ENCODE data around the gene MAP3K12. TPM values are rescaled to one million over a fixed set of nuclear protein-coding genes. Genes with fewer than 3 reads are reported as not detected.
"Not testable (repeated sequence)": the region's sequence is repeated elsewhere in the genome, so short reads cannot be mapped to it uniquely, and the experiment has no call there.

Gene MAP3K12
- total RNA-seq, 1 donor from 2014 or later, result 37.0 TPM

DNA sequence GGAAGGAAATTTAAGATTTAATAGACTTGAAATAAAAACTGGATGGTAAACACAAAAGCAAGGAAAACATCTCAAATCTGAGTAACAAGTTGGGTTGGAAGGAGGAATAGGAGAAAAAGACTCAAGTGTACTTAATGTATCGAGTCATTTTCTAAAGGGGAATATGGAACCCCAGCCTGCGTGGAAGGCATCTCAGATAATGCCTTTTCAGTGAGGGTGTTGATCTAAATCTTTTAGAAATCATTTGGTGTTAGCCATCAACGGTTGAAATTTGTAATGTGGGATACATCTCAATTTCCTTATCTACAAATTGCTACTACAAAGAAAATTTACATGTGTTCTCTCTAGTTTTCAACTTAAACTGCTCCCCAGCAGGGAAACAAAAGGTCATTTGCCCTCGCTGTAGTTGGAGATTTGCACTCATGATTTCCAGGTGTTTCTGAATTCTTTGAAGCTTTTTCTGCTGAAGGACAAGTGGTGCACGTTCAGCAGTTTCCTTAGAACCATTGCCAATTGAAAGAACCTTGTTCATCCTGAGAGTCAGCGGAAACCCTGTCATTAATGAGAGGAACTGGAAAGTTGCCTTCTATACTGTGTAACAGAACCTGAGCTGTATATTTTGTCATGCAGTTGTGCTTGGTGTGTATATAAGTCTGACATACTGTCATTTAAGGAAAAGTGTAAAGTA is 45.2 kb downstream of the MAP3K12 start:
- Mint-ChIP-seq H3K9me3 (no peaks in the 10 kb centered on the region), H3K4me1 (peaks cover 23% of the 10 kb centered on the region), H3K36me3 (peaks cover 27% of the 10 kb centered on the region), H3K27me3 (ENCODE audit: low read depth) (no peaks in the 10 kb centered on the region), H3K4me3 (peak overlapping the region; percentile 93), H3K27ac (peak overlapping the region; percentile 76)
- TF ChIP-seq, protein P1, sequence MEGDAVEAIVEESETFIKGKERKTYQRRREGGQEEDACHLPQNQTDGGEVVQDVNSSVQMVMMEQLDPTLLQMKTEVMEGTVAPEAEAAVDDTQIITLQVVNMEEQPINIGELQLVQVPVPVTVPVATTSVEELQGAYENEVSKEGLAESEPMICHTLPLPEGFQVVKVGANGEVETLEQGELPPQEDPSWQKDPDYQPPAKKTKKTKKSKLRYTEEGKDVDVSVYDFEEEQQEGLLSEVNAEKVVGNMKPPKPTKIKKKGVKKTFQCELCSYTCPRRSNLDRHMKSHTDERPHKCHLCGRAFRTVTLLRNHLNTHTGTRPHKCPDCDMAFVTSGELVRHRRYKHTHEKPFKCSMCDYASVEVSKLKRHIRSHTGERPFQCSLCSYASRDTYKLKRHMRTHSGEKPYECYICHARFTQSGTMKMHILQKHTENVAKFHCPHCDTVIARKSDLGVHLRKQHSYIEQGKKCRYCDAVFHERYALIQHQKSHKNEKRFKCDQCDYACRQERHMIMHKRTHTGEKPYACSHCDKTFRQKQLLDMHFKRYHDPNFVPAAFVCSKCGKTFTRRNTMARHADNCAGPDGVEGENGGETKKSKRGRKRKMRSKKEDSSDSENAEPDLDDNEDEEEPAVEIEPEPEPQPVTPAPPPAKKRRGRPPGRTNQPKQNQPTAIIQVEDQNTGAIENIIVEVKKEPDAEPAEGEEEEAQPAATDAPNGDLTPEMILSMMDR (IDR thresholded peaks at IDR 0.05; ENCODE audit: unreplicated experiment), result no peak
- no peak for DNase-seq (ENCODE audit: low spot score in 2 of 2, unreplicated experiment in 2 of 2)

DNA sequence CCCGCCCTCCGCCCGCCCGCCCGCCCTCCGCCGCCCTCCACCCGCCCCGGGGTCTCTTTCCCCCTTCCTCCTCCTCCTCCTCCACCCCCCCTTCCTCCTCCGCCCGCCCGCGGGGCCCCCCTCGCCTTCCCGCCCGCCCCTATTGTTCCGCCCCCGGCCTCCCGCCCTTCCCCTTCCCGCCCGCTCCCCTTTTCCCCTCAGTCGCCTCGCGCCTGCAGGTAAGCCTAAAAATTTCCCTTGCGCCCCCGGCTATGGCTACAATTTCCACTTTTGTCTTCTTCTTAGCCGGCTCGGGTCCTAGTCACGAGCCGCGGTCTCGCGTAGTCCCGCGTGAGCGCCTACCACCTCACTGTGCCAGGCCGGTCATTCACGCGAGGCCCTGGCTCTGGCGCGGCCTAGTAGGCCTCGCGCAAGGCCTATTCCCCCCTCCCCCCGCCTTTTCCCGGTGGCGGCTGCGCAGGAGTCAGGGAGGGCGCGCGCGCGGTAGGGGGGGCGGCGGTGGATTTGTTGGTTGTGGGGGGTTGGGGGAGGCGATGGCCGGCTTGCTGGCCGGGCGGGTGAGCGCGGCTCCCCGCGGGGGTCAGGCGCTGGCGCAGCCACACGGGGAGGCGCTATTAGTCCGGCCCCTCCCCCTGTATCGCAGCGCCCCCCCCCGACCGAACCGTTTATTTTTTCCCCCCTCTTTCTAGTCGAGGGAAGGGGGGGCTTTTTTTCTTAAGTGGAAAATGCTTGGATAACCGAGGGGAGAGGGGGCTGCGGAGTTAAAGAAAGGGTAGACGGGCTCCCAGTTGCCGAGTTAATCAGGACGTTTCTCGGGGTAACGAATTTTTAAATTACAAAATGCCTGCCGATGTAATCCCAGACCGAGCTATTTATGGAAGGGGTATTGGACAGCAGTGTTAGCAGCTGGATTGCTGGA is 46.8 kb downstream of the MAP3K12 start:
- Mint-ChIP-seq H3K36me3 (peaks cover 32% of the 10 kb centered on the region), H3K9me3 (no peaks in the 10 kb centered on the region), H3K4me3 (peak overlapping the region; percentile 93), H3K27me3 (ENCODE audit: low read depth) (no peaks in the 10 kb centered on the region), H3K27ac (peak overlapping the region; percentile 99), H3K4me1 (peaks cover 23% of the 10 kb centered on the region)
- peak; percentile 72 to 82 for DNase-seq (ENCODE audit: low spot score in 2 of 2, unreplicated experiment in 2 of 2)
- TF ChIP-seq, protein P1 (IDR thresholded peaks at IDR 0.05; ENCODE audit: unreplicated experiment), result peak; percentile 15

DNA sequence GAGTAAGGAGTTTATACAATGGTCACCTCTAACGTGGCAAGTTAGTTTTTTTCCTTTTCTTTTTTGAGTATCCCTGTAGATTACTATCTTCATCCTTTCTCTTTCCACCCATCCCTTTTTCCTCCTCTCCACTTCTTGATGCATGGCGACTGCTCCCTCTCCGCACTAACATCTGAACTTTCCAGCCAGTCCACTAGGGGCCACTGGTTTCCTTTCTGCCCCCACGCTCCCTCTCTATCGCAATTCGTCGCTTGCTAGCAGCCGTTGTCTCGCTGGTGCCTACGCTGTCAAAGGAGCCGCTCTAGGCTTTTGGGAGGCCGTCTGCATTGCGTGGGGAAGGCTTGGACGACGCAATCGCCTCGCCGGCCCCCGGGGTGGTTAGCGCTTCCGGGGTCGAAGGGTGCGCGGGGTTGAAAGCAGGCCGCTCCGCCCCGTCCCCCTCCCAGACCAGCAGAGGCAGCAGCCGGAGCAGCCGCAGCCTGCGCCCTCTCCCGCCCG is 47.5 kb downstream of the MAP3K12 start, which contains the start of gene PCBP2:
Gene PCBP2, plus strand, starts transcription at position 442 of the 498 bp plus-strand sequence. CDS start 2,699 bp downstream, outside the sequence.
- H3K36me3 Mint-ChIP-seq, result peaks cover 30% of the 10 kb centered on the region
- TF ChIP-seq, protein P1 (IDR thresholded peaks at IDR 0.05; ENCODE audit: unreplicated experiment), result peak; percentile 78
- H3K27ac Mint-ChIP-seq, result peak within 1 kb of the TSS; percentile 99

DNA sequence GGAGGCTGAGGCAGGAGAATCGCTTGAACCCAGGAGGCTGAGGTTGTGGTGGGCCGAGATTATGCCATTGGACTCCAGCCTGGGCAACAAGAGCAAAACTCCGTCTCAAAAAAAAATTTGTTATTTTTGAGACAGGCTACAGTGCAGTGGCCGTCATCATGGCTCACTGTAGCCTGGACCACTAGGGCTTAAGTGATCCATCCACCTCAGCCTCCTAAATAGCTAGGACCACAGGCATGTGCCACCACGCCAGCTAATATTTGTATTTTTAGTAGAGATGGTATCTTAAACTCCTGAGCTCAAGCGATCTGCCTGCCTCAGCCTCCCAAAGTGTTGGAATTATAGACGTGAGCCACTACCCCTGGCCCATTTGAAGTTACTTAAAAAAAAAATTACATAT is 48.3 kb downstream of the MAP3K12 start:
- no peaks in the 10 kb centered on the region for H3K27me3 Mint-ChIP-seq (ENCODE audit: low read depth)
- no peak overlapping the region for H3K4me3 Mint-ChIP-seq
- H3K4me1 Mint-ChIP-seq, result peaks cover 23% of the 10 kb centered on the region
- TF ChIP-seq, protein P1 (IDR thresholded peaks at IDR 0.05; ENCODE audit: unreplicated experiment), result no peak
- no peaks in the 10 kb centered on the region for H3K9me3 Mint-ChIP-seq
- no peak overlapping the region for H3K27ac Mint-ChIP-seq
- H3K36me3 Mint-ChIP-seq, result peaks cover 29% of the 10 kb centered on the region
- no peak for DNase-seq (ENCODE audit: low spot score in 2 of 2, unreplicated experiment in 2 of 2)

More for the DNA sequence above, 47.5 kb downstream of the MAP3K12 start, which contains the start of gene PCBP2:
- Mint-ChIP-seq H3K4me3 (peak within 1 kb of the TSS; percentile 93), H3K27me3 (ENCODE audit: low read depth) (no peaks in the 10 kb centered on the region), H3K9me3 (no peaks in the 10 kb centered on the region), H3K4me1 (peaks cover 23% of the 10 kb centered on the region)
- DNase-seq (ENCODE audit: low spot score in 2 of 2, unreplicated experiment in 2 of 2), result peak; percentile 91 to 94

DNA sequence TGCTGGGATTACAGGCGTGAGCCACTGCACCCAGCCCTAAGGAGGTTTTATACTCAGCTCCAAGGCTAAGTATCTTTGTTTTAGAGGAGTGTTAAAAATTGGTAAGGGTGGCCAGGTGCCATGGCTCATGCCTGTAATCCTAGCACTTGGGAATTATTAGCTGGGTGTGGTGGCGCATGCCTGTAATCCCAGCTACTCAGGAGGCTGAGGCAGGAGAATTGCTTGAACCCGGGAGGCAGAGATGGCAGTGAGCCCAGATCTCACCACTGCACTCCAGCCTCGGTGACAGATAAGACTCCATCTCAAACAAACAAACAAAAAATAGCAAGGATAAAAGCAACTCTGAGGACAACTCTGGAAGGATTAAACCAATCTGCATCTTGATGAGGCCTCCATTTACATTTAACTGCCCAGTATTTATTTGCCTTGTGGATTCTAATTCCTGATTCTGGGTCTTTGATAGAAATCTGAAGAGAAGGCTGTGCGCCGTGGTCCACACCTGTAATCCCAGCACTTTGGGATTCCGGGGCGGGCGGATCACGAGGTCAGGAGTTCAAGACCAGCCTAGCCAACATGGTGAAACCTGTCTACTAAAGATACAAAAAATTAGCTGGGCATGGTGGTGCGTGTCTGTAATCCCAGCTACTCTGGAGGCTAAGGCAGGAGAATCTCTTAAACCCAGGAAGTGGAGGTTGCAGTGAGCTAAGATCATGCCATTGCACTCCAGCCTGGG is 54.5 kb downstream of the MAP3K12 start:
- not testable (repeated sequence) for H3K4me3 Mint-ChIP-seq; H3K27me3 Mint-ChIP-seq (ENCODE audit: low read depth); DNase-seq (ENCODE audit: low spot score in 2 of 2, unreplicated experiment in 2 of 2); H3K27ac Mint-ChIP-seq; H3K9me3 Mint-ChIP-seq
- Mint-ChIP-seq H3K36me3 (peaks cover 16% of the 10 kb centered on the region), H3K4me1 (peaks cover 25% of the 10 kb centered on the region)

Measured in mesothelial cell of epicardium (in vitro differentiated cells).